ENCODE data around the gene STK17A.
"Not testable (repeated sequence)": the region's sequence is repeated elsewhere in the genome, so short reads cannot be mapped to it uniquely, and the experiment has no call there.

The STK17A gene

DNA sequence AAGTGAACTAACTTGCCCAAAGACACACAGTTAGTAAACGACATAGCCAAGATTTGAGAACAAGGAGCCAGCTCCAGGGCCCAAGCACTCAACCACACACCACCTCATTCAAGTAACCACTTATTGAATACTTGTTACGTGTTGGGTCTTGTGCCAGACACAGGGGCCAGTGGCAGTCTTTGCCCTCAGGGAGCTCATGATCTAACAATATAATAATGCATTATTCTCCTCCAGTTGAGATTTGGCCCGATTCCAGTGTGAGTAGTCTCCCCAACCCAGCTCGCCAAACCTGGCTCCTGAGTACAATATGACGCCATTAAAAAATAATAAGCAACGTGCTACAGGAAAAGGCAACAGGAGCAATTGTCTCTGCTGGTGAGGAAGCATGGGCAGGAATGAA lies 14.4 kb upstream of the STK17A start:
- DNase-seq (ENCODE audit: low read depth in 2 of 2), result no peak

DNA sequence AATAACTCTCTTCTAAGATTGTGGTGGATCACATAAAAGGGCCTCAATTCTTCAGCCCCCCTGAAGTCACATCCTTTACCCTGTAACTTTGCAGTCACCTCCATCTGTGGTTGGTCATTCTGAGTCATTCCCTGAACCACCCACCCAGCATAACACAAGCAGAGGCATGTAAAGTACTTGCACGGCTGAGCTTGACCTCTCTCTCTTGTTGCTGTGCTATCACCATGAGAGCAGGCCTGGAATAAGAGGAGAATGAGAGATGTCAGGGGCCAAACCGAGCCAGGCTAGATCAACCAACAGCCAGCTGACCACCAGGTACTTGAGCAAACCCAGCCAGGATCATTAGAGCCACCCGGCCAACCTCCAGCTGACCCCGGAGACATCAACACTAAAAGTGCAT lies 13.5 kb upstream of the STK17A start:
- no peak for DNase-seq (ENCODE audit: low read depth in 2 of 2)

DNA sequence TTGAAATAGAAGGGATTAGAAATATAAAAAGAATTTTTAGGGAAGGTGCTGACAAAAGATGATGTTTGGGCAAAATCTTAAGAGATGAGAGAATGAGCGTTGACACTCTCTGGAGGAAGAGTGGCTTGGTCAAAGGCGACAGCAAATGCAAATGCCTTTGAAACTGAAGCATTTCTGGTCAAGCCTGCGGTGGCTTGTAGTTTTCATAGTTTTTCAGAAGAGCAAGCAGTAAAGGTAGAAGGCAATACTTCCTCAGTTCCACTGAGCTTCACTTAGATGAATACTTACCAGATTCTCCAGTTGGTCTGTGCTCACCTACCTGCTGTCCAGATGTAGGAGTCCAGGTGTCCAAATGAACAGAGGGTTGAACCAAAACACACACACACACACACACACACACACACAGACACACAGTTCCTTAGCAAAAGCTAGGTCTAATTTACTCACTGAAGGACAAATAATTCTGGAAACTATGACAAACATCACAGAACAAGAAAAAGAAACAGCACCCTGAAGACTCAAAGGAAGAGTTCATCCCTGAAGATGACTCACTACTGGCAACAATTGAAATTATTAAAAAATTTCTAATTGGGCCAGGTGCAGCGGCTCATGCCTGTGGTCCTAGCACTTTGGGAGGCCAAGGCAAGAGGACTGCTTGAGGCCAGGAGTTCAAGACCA lies 12.1 kb upstream of the STK17A start:
- DNase-seq (ENCODE audit: low read depth in 2 of 2), result no peak

DNA sequence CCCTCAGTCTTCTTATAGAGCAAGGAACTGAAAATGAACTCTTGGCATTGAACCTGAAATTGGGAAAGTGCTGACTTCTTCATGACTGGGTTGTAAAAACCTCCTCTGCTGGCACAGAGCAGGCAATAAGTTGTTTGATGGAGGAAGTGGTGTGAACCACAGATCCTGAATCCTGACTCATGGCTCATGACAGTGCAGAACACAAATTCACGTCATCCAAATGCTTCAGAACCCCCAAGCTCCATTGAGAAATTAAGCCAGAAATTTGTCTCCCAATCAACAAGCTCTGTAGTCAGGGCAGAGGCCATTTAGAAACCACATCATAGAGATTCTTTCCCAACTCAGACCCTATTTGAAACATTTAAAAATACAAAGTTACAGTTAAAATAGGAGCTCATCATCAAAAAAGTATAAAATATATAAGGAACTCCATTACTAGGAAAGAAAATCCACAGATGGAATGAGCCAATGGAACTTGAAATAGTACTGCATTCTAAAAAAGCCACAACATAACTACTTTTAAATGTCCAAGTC lies 10.3 kb upstream of the STK17A start:
- DNase-seq (ENCODE audit: low read depth in 2 of 2), result peak; percentile 99

DNA sequence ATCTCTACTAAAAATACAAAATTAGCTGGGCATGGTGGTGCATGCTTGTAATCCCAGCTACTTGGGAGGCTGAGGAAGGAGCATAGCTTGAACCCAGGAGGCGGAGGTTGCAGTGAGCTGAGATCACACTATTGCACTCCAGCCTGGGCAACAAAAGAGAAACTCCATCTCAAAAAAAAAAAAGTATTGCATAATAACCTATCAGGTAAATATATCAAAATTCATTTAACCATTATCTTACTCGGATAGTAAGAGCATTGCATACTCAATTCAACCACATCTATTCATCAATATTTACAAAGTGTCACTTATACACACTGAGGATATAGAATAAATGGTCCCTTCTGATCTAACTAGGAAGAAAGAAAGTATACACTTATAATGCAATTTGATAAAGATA lies 9.1 kb upstream of the STK17A start:
- DNase-seq (ENCODE audit: low read depth in 2 of 2), result not testable (repeated sequence)

DNA sequence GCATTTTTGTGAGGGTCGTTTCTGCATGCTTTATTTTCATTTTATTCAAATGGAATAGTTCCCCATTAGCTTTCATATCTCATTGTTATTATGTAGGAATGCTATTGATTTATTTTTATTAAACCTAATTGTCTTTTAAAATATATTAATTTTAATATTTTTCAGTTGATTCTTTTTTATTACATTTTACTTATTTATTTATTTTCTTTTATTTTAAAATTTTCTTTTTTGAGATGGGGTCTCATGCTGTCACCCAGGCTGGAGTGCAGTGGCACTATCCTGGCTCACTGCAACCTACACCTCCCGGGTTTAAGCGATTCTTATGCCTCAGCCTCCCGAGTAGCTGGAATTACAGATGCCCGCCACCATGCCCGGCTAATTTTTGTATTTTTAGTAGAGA lies 7.4 kb upstream of the STK17A start:
- DNase-seq (ENCODE audit: low read depth in 2 of 2), result no peak

DNA sequence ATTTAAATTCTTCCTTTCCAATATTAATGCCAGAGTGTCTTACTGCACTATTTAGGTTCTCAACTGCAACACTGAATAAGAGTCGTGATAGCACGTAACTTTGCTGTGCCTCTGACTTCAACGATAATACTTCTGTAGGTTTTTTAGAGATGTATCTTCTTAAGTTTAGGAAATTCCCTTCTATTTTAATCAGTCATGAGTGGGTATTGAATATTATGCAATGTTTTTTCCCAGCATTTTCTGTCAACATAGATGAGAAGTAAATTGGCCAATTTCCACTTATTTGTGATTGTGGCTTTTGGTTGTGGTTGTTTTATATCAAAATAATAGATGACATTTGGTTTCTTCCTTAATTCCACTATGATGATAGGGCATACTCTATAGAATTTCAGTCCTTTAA lies 6.7 kb upstream of the STK17A start:
- DNase-seq (ENCODE audit: low read depth in 2 of 2), result no peak

DNA sequence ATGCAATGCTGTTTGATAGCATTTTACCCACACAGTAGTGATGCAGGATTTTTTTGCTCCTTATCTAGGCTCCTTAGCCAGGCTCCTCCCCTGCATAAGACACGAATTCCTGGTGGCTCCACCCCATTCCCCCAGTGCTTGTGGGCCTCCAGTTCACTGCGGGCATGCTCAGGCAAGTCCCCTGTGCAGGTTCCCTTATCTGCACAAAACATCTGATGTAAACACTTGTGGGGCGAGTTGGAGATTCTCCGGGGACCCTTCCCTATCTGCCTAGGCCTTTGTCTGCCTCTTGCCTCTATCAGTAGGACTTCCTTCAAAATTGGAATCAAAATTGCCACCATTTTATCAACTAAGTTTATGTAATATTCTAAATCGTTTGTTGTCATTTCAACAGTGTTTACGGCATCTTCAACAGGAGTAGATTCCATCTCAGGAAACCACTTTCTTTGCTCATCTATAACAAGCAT lies 5.4 kb upstream of the STK17A start:
- no peak for DNase-seq (ENCODE audit: low read depth in 2 of 2)

DNA sequence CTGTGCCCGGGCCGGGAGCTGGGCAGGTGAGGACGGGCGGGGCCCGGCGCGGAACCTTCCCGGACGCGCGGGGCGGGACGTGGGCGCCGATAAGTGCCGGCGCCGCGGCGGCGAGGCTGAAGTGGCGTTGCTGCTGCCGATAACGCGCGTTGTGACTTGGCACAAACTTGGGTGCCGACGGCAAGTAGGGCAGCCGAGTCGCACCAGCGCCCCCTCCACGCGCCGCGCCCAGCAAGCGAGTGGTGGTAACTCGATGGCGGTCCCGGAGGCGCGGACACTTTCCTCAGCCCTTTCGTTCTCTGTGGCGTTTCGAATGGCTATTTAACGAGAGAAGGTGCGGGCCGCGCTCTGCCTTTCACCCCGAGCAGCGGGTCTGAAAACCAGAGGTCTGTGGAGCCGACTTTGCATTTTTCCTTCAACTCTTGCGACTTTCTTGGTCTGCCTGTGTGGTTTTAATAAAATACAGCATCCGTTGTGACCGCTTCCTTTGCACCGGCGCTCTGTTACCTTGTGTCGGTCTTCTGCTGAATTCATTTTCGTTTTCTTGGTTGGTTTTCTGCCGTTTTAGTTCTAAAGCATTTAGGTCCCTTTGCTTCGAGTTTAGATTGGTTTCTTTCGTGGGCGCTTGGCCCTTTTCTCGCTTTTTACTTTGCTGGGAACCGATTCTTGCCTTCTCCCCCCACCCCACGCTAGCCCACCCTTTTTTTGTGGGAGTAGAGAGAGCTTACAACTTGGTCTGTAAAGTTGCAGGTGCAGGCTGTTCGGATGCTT lies 701 bp downstream of the STK17A start:
- DNase-seq (ENCODE audit: low read depth in 2 of 2), result no peak

DNA sequence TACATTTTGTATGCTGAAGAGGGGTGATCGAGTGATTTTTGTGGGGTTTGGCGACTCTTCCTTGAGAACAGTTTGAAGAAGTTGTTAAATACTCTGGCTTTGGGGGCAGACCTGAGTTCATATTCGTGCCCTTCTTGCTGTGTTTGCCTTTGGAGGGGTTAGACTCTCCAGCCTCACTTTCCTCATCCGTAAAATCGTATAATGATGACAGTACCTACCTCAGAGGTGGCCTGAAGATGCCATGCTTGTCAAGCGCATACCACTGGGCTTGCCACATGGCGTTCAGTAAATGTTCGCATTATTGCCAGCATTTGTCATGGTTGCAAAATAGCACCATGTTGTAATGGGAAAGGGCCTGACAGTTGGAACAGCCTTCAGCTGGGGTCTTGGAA lies 1.3 kb downstream of the STK17A start:
- no peak for DNase-seq (ENCODE audit: low read depth in 2 of 2)

DNA sequence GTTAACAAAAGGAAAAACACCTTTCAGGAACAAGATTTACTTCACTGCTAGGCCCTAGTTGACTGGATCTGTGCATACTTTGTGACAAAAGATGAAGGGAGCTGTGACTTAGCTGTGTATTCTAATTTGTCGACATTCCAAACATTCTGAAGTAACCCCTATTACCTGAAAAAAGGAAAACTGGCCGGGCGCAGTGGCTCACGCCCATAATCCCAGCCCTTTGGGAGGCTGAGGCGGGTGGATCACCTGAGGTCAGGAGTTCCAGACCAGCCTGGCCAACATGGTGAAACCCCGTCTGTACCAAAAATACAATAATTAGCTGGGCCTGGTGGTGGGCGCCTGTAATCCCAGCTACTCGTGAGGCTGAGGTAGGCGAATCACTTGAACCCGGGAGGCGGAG lies 1.8 kb downstream of the STK17A start:
- not testable (repeated sequence) for DNase-seq (ENCODE audit: low read depth in 2 of 2)

DNA sequence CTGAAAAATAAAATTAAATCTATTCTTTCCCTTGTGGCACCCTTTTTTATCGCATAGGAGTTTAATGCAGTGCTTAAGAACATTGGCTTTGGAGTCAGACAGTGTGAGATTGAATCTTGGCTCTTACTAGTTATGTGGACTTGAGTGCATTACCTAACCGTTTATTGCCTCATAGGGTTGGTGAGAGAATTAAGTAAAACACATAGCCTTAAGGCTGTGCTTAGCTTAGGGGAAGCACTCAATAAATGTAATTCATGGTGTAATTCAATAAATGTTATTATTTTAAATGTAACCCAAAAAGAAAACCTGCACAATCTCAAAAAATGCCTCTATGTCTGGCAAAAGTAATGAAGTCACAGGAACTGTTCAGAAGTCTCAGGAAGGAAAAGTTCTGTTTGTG lies 2.7 kb downstream of the STK17A start:
- DNase-seq (ENCODE audit: low read depth in 2 of 2), result no peak

DNA sequence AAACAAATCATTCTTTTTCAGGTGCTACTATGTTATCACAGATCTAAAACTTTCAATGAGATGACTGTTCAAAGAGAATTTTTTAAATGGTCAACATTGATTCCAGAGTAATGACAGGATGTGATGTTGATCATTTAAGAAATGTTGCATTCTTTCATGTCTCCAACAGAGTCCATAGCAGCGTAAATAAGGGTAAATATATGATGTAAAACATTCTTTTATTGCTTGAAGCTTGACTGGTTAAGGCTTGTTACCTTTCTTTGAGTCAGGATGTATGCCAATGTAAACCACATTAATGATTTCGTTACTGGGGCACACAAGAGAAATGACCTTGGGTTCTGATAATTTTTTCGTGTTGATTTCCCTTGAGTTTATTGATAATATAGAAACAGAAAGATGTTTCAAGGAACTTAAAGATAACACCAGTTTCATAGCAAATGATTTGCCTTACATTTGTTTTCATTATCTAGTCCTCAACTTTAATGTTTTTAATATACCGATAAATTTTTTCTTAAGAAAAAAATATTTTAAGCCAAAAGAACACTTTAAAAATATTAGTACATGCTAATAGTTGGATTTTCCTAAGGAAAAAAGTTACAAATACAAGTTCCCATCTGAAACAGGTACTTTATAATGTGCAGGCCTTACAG lies 3.5 kb downstream of the STK17A start:
- DNase-seq (ENCODE audit: low read depth in 2 of 2), result no peak

DNA sequence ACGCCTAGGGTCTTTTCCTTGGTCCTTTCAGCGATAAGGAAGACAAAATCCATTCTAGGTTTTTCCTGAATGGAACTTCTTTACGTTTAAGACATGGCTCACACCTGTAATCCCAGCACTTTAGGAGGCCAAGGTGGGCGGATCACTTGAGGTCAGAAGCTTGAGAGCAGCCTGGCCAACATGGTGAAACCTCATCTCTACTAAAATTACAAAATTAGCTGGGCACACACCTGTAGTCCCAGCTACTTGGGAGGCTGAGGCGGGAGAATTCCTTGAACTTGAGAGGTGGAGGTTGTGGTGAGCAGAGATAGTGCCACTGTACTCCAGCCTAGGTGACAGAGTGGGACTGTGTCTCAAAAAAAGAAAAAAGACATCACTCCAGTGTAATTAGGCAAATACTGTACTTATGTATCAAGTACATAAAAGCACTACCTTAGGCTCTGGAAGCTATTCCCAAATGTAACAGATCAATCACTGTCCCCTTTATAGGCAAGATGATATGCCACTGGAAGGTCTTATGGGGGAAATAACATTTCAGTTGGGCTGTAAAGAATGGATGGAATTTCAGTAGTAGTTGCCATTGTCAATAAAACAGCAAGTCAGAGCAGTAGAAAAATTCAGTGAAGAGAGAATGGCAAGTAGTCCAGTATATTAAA lies 5.7 kb downstream of the STK17A start:
- DNase-seq (ENCODE audit: low read depth in 2 of 2), result no peak

DNA sequence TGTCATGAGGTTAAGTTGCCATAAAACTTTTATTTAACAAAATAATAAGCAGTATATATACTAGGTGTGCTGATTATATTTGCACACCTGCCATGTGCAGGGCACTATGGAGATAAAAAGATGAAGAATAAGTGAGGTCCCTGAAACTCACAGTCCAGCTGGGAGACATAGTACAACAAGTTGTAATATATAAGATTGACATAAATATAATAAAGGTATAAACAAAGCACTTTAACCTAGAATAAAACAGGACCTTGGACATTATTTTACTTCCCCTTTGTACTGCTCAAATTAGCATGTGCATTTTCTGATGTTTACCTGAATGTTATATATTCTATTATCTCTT lies 6.2 kb downstream of the STK17A start:
- DNase-seq (ENCODE audit: low read depth in 2 of 2), result no peak

DNA sequence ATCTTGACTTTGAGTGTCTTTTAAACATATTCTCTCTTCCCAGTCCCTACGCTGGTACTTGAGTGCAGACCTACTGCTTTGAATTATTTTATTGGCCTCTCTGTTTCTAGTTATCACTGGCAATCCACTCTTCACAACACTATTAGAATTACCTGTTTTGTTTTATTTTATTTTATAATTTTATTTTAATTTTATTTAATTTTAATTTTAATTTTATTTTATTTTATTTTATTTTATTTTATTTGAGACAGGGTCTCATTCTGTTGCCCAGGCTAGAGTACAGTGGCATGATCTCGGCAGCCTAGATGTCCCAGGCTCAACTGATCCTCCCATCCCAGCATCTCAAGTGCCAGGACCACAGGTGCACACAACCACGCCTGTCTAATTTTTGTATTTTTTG lies 6.8 kb downstream of the STK17A start:
- no peak for DNase-seq (ENCODE audit: low read depth in 2 of 2)

DNA sequence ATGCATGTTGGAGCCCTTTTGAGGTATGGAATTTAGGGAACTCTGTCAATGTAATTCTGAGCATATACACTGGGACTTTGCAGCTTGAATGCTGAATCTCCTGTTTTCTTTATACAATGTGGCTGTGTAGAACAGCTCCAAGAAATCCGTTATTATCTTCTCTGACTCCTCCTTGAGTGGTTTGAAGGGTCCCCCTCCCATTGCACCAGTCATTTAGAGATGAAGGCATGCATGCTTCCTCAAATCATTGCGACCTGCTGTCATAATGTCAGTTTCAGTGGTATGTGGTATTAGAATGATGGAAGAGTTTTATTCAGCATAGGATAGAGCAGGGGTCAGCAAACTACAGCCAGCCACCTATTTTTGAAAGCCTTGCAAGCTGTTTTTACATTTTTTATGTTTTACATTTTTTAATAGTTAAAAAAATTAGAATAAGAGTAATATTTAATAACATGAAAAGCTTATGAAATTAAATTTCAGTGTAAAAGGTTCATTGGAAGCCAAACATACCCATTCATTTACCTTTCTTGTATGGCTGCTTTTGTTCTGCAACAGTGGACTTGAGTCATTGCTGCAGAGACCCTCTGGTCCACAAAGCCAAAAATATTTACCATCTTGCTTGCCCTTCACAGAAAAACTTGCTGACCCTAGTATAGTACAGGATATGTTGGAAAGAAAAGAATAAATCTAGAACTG lies 8.1 kb downstream of the STK17A start:
- no peak for DNase-seq (ENCODE audit: low read depth in 2 of 2)

DNA sequence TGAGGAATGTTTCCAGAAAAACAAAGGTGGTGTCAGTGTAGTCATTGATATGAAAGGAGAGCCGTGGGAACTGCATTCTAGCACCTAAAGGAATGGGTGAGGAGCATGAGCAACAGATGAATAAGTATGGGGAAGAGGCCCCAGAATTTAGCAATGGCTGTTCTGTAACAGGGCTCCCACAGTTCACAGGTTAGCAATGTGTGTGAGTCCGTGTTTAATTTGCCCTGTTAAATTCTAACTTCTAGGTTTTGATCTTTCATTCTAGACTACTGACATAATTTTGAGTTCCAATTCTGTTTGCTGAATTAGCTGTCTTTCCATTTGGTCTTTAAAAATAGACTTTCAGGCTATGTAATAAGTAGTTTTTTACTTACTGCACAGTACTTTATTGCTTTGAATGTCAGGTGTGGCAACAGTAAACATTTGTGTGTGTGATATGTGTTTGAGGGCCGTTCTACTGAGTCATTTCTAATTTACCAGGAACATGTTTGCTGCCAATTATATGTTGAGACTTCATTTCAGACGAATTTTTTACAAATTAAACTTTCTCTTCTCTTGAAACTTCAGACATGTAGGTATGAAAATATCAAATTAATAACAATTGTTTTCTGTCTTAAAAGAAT lies 8.8 kb downstream of the STK17A start:
- DNase-seq (ENCODE audit: low read depth in 2 of 2), result no peak

DNA sequence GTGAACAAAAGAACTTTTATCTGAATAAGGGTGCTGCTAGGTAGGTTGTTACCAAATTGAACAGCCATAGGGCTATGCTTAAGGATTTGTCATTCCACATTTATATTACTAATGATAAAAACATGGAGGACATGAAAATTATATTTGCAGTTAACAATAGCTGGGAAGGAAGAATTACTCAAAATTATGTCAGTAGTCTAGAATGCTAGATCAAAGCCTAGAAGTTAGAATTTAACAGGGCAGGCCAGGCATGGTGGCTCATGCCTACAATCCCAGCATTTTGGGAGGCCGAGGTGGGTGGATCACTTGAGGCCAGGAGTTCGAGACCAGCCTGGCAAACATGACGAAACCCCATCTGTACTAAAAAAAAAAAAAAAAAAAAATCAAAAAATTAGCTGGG lies 9.4 kb downstream of the STK17A start:
- no peak for DNase-seq (ENCODE audit: low read depth in 2 of 2)

DNA sequence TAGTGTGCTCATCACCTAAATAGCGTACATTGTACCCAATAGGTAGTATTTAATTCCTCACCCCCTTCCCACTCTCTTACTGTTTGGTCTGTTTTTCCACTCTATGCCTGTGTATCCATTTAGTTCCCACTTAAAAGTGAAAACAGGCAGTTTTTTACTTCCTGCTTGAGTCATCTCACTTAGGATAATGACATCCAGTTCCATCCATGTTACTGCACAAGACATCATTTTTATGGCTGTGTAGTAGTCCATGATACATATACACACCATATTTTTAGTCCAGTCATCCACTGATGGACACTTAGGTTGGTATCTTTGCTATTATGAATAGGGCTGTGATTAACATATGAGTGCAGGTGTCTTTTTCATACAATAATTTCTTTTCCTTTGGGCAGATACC lies 10.1 kb downstream of the STK17A start:
- no peak for DNase-seq (ENCODE audit: low read depth in 2 of 2)

DNA sequence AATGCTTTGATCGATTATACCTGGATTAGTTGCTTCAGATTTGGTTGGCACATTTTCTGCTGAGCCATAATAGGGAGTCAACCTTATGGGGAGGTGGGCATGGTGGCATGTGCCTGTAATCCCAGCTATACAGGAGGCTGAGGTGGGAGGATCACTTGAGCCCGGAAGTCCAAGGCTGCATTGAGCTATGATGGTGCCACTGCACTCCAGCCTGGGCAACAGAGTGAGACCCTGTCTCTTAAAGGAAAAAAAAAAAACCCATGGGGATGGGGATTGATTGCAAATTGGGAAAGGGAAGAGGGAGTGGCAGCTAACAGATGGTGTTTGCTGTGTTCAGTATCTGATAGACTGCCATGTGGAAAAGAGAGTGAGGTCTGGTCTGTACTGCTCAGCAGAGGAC lies 11.1 kb downstream of the STK17A start:
- DNase-seq (ENCODE audit: low read depth in 2 of 2), result no peak
